ENCODE data around the gene LIX1L. TPM values are rescaled to one million over a fixed set of nuclear protein-coding genes. Genes with fewer than 3 reads are reported as not detected.

LIX1L gene
- total and polyA plus RNA-seq, 2 of the 13 experiments (the other 11 are each of a cell fraction or from before 2014, with no cell fraction given) = 8.1 to 24.9 TPM

DNA sequence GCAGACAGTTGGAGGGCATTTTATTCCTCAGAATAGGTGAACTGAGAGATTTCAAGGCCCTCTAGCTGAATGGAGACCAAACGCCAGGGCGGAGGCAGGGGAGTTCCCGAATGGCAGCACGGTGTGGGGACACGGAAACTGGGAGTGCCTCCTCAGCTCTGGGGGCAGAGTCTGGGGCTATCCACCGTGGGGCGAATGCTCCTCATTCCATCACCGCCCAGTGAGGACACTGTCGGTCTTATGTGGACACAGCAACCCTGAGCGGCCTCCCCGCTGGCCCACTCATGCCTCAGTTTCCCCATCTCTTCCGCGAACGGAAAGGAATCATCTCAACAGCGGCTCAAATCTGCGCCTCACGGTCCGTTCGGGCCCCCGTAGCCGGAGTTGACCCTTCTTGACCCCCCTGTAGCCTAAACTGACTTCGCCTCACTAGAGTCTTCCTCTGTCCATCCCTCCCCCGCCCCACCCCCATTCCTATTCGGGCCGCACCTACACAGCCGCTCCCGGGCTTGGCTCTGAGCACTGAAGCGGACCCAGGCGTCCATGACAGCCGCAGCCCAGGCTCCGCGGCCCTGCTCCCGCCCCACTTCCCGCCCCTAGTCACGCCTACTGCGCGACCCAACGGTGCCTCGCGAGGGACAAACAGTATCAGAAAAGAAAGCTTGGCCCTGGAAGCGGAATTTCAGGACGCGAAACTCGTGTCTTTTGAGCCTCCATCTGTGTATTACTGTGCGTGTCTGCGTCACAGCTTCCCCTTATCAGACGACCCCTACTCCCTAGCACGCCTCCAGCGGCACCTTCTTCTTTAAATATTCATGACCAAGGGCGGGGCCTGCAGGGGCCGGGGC, 39.4 kb downstream of the LIX1L start, which contains the start of gene PEX11B (continued):
- TF ChIP-seq, protein P1, sequence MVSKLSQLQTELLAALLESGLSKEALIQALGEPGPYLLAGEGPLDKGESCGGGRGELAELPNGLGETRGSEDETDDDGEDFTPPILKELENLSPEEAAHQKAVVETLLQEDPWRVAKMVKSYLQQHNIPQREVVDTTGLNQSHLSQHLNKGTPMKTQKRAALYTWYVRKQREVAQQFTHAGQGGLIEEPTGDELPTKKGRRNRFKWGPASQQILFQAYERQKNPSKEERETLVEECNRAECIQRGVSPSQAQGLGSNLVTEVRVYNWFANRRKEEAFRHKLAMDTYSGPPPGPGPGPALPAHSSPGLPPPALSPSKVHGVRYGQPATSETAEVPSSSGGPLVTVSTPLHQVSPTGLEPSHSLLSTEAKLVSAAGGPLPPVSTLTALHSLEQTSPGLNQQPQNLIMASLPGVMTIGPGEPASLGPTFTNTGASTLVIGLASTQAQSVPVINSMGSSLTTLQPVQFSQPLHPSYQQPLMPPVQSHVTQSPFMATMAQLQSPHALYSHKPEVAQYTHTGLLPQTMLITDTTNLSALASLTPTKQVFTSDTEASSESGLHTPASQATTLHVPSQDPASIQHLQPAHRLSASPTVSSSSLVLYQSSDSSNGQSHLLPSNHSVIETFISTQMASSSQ (IDR thresholded peaks at IDR 0.05; ENCODE audit: low read depth) = 0 out of 2 replicates have a peak, but pooled peaks have one; percentile 11
- TF ChIP-seq, protein P1 (CRISPR knock-in tag; IDR thresholded peaks at IDR 0.05; ENCODE audit: borderline replicate concordance) = no peak
- TF ChIP-seq ETV5 (CRISPR knock-in tag; IDR thresholded peaks at IDR 0.05; ENCODE audit: borderline replicate concordance) (no peak), ONECUT2 (CRISPR knock-in tag; IDR thresholded peaks at IDR 0.05) (no peak), ZIK1 (CRISPR knock-in tag; IDR thresholded peaks at IDR 0.05; ENCODE audit: borderline replicate concordance, low read depth) (no peak), ARHGAP35 (CRISPR knock-in tag; IDR thresholded peaks at IDR 0.05; ENCODE audit: borderline replicate concordance) (no peak), AGO2 (optimal IDR thresholded peaks at IDR 0.05; ENCODE audit: low read depth, low read length) (peak; percentile 17), ZNF263 (CRISPR knock-in tag; IDR thresholded peaks at IDR 0.05) (0 out of 2 replicates have a peak, but pooled peaks have one; percentile 3), MAFG (CRISPR knock-in tag; IDR thresholded peaks at IDR 0.05) (no peak), MIER2 (CRISPR knock-in tag; IDR thresholded peaks at IDR 0.05) (no peak), SSRP1 (CRISPR knock-in tag; IDR thresholded peaks at IDR 0.05) (0 out of 2 replicates have a peak, but pooled peaks have one; percentile 16), NR2F6 (IDR thresholded peaks at IDR 0.05) (peak; percentile 61; the same call in 1 of the 2 replicates), NR2F6 (CRISPR knock-in tag; IDR thresholded peaks at IDR 0.05) (peak; percentile 9; the same call in 1 of the 2 replicates), ELF3 (CRISPR knock-in tag; IDR thresholded peaks at IDR 0.05) (no peak)
- TF ChIP-seq, protein P2, sequence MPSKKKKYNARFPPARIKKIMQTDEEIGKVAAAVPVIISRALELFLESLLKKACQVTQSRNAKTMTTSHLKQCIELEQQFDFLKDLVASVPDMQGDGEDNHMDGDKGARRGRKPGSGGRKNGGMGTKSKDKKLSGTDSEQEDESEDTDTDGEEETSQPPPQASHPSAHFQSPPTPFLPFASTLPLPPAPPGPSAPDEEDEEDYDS (CRISPR knock-in tag; IDR thresholded peaks at IDR 0.05) = peak; percentile 12; the same call in 1 of the 2 replicates
- TF ChIP-seq, protein P3, sequence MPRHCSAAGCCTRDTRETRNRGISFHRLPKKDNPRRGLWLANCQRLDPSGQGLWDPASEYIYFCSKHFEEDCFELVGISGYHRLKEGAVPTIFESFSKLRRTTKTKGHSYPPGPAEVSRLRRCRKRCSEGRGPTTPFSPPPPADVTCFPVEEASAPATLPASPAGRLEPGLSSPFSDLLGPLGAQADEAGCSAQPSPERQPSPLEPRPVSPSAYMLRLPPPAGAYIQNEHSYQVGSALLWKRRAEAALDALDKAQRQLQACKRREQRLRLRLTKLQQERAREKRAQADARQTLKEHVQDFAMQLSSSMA (CRISPR knock-in tag; IDR thresholded peaks at IDR 0.05) = no peak
- TF ChIP-seq, protein P4, sequence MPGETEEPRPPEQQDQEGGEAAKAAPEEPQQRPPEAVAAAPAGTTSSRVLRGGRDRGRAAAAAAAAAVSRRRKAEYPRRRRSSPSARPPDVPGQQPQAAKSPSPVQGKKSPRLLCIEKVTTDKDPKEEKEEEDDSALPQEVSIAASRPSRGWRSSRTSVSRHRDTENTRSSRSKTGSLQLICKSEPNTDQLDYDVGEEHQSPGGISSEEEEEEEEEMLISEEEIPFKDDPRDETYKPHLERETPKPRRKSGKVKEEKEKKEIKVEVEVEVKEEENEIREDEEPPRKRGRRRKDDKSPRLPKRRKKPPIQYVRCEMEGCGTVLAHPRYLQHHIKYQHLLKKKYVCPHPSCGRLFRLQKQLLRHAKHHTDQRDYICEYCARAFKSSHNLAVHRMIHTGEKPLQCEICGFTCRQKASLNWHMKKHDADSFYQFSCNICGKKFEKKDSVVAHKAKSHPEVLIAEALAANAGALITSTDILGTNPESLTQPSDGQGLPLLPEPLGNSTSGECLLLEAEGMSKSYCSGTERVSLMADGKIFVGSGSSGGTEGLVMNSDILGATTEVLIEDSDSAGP (CRISPR knock-in tag; IDR thresholded peaks at IDR 0.05; ENCODE audit: borderline replicate concordance) = peak; percentile 99
- TF ChIP-seq, protein P5, sequence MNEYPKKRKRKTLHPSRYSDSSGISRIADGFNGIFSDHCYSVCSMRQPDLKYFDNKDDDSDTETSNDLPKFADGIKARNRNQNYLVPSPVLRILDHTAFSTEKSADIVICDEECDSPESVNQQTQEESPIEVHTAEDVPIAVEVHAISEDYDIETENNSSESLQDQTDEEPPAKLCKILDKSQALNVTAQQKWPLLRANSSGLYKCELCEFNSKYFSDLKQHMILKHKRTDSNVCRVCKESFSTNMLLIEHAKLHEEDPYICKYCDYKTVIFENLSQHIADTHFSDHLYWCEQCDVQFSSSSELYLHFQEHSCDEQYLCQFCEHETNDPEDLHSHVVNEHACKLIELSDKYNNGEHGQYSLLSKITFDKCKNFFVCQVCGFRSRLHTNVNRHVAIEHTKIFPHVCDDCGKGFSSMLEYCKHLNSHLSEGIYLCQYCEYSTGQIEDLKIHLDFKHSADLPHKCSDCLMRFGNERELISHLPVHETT (CRISPR knock-in tag; conservative IDR thresholded peaks at IDR 0.05) = no peak
- TF ChIP-seq, protein P6, sequence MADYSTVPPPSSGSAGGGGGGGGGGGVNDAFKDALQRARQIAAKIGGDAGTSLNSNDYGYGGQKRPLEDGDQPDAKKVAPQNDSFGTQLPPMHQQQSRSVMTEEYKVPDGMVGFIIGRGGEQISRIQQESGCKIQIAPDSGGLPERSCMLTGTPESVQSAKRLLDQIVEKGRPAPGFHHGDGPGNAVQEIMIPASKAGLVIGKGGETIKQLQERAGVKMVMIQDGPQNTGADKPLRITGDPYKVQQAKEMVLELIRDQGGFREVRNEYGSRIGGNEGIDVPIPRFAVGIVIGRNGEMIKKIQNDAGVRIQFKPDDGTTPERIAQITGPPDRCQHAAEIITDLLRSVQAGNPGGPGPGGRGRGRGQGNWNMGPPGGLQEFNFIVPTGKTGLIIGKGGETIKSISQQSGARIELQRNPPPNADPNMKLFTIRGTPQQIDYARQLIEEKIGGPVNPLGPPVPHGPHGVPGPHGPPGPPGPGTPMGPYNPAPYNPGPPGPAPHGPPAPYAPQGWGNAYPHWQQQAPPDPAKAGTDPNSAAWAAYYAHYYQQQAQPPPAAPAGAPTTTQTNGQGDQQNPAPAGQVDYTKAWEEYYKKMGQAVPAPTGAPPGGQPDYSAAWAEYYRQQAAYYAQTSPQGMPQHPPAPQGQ (CRISPR knock-in tag; IDR thresholded peaks at IDR 0.05; ENCODE audit: borderline replicate concordance) = no peak

All from HepG2 (cell line).